Measurements from ENCODE around the gene CLCNKA.

DNA sequence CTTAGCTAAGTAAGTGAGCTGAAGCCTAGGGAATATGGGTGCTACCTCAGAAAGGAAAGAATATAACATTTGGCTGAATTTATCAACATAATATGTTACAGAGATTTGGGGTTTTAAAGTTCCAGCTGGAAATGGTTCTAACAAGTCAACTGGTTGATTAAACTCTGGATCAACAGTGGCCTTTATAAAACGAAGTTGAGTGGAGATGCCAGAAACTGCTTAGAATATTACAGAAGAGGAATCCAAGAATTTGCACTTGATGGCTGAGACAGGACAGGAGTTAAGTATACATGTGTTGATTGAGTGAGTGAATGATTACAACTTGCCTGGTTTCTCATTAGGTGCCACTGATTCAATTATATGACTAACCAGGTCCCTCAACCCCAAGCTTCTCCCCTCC, 38.6 kb upstream of the CLCNKA start:
- TF ChIP-seq, protein P1, sequence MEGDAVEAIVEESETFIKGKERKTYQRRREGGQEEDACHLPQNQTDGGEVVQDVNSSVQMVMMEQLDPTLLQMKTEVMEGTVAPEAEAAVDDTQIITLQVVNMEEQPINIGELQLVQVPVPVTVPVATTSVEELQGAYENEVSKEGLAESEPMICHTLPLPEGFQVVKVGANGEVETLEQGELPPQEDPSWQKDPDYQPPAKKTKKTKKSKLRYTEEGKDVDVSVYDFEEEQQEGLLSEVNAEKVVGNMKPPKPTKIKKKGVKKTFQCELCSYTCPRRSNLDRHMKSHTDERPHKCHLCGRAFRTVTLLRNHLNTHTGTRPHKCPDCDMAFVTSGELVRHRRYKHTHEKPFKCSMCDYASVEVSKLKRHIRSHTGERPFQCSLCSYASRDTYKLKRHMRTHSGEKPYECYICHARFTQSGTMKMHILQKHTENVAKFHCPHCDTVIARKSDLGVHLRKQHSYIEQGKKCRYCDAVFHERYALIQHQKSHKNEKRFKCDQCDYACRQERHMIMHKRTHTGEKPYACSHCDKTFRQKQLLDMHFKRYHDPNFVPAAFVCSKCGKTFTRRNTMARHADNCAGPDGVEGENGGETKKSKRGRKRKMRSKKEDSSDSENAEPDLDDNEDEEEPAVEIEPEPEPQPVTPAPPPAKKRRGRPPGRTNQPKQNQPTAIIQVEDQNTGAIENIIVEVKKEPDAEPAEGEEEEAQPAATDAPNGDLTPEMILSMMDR (conservative IDR thresholded peaks at IDR 0.05; ENCODE audit: low read depth, low read length) = no peak
- no peak for TF ChIP-seq EZH2 (IDR thresholded peaks at IDR 0.05; ENCODE audit: low read length, unreplicated experiment)
- TF ChIP-seq EZH2phosphoT487 (IDR thresholded peaks at IDR 0.05; ENCODE audit: borderline replicate concordance, low read length) = no peak

All from PC-3 (cell line).